H9 (cell line): ENCODE results near the gene PPT1. TPM values are rescaled to one million over a fixed set of nuclear protein-coding genes. Genes with fewer than 3 reads are reported as not detected.

ENCODE experiments used
- DNase-seq: peaks from one replicate; pipeline ENCODE4 v3.0.0-alpha.2; 2017
- H2AFZ ChIP-seq: one replicate; pipeline ENCODE4 v1.6.1; 2013; ENCODE audit warnings: mild to moderate bottlenecking, low read length, control low read depth, moderate library complexity
- H2AK5ac ChIP-seq: 2 replicates; pipeline ENCODE4 v1.6.1; 2013; ENCODE audit warnings: low read length, control low read depth, mixed read lengths; ENCODE audit not compliant: insufficient read length
- H2BK120ac ChIP-seq: one replicate; pipeline ENCODE4 v1.6.1; 2013; ENCODE audit warnings: low read depth, mild to moderate bottlenecking, low read length, control low read depth, inconsistent platforms; ENCODE audit not compliant: poor library complexity, severe bottlenecking
- H2BK12ac ChIP-seq: 2 replicates; pipeline ENCODE4 v1.6.1; 2013; ENCODE audit warnings: low read length, control low read depth, mixed read lengths, low read depth; ENCODE audit not compliant: insufficient read length
- H2BK15ac ChIP-seq: 2 replicates; pipeline ENCODE4 v1.6.1; 2013; ENCODE audit warnings: low read depth, low read length, control low read depth
- H2BK20ac ChIP-seq: one replicate; pipeline ENCODE4 v1.6.1; 2013; ENCODE audit warnings: low read depth, mild to moderate bottlenecking, low read length, control low read depth, inconsistent platforms; ENCODE audit not compliant: poor library complexity, severe bottlenecking
- H2BK5ac ChIP-seq: 2 replicates; pipeline ENCODE4 v1.6.1; 2013; ENCODE audit warnings: low read length, control low read depth, mixed read lengths; ENCODE audit not compliant: insufficient read length
- H3K14ac ChIP-seq: 2 replicates; pipeline ENCODE4 v1.6.1; 2013; ENCODE audit warnings: low read length, control low read depth; ENCODE audit not compliant: insufficient read depth
- H3K18ac ChIP-seq: 2 replicates; pipeline ENCODE4 v1.6.1; 2013; ENCODE audit warnings: low read depth, mild to moderate bottlenecking, mixed read lengths, low read length, control low read depth; ENCODE audit not compliant: insufficient read length
- H3K23ac ChIP-seq: 2 replicates; pipeline ENCODE4 v1.6.1; 2013; ENCODE audit warnings: low read length, control low read depth, mixed read lengths, low read depth; ENCODE audit not compliant: insufficient read length
- H3K23me2 ChIP-seq: 2 replicates; pipeline ENCODE4 v1.6.1; 2013; ENCODE audit warnings: low read depth, mild to moderate bottlenecking, mixed read lengths, low read length, control low read depth; ENCODE audit not compliant: insufficient read length, poor library complexity, severe bottlenecking
- H3K27ac ChIP-seq: 2 replicates; pipeline ENCODE4 v1.5.1; 2013; ENCODE audit warnings: low read length, control low read depth, mixed read lengths, low read depth; ENCODE audit not compliant: insufficient read length
- H3K27me3 ChIP-seq: 2 replicates; pipeline ENCODE4 v1.6.1; 2013; ENCODE audit warnings: low read length, control low read depth, inconsistent platforms; ENCODE audit not compliant: insufficient read depth
- H3K4ac ChIP-seq: 2 replicates; pipeline ENCODE4 v1.6.1; 2013; ENCODE audit warnings: low read depth, mild to moderate bottlenecking, control low read depth, inconsistent platforms, low read length, moderate library complexity
- H3K4me1 ChIP-seq: 2 replicates; pipeline ENCODE4 v1.6.1; 2013; ENCODE audit warnings: low read length, control low read depth, inconsistent platforms; ENCODE audit not compliant: insufficient read depth
- H3K4me2 ChIP-seq: 2 replicates; pipeline ENCODE4 v1.6.1; 2013; ENCODE audit warnings: low read length, control low read depth, mixed read lengths; ENCODE audit not compliant: insufficient read length, insufficient read depth
- H3K56ac ChIP-seq: 2 replicates; pipeline ENCODE4 v1.6.1; 2013; ENCODE audit warnings: low read depth, mild to moderate bottlenecking, mixed read lengths, low read length, control low read depth; ENCODE audit not compliant: insufficient read length
- H3K79me1 ChIP-seq: 2 replicates; pipeline ENCODE4 v1.6.1; 2013; ENCODE audit warnings: low read depth, mild to moderate bottlenecking, moderate library complexity, low read length, control low read depth, inconsistent platforms; ENCODE audit not compliant: insufficient read depth, poor library complexity, severe bottlenecking
- H3K79me2 ChIP-seq: 2 replicates; pipeline ENCODE4 v1.6.1; 2013; ENCODE audit warnings: low read length, control low read depth, inconsistent platforms; ENCODE audit not compliant: insufficient read depth
- H3K9ac ChIP-seq: 2 replicates; pipeline ENCODE4 v1.6.1; 2013; ENCODE audit warnings: low read length, control low read depth, mixed read lengths; ENCODE audit not compliant: insufficient read length; ENCODE audit errors: extremely low read depth
- H3K9me3 ChIP-seq: one replicate; pipeline ENCODE4 v1.6.1; 2013; ENCODE audit warnings: low read depth, low read length, inconsistent platforms; ENCODE audit not compliant: control insufficient read depth
- H3T11ph ChIP-seq: one replicate; pipeline ENCODE4 v1.6.1; 2013; ENCODE audit warnings: mild to moderate bottlenecking, low read length, control low read depth, inconsistent platforms
- H4K20me1 ChIP-seq: one replicate; pipeline ENCODE4 v1.6.1; 2013; ENCODE audit not compliant: control insufficient read depth, insufficient read length, insufficient read depth
- H4K5ac ChIP-seq: 2 replicates; pipeline ENCODE4 v1.6.1; 2013; ENCODE audit warnings: low read depth, mild to moderate bottlenecking, mixed read lengths, low read length, control low read depth; ENCODE audit not compliant: insufficient read length
- H4K8ac ChIP-seq: replicated peaks from 2 replicates; pipeline ENCODE4 v1.6.1; 2013; ENCODE audit warnings: low read length, control low read depth, mixed read lengths, low read depth; ENCODE audit not compliant: insufficient read length
- H4K91ac ChIP-seq: 2 replicates; pipeline ENCODE4 v1.6.1; 2013; ENCODE audit warnings: low read depth, mild to moderate bottlenecking, moderate library complexity, mixed read lengths, low read length, control low read depth; ENCODE audit not compliant: insufficient read length
- H3K27ac Mint-ChIP-seq, 3 experiments: 2 replicates in 2 of 3; 3 replicates in 1 of 3; pipeline ENCODE4 v1.8.0; 2020 to 2021; ENCODE audit warnings: mixed read lengths in 3 of 3, mild to moderate bottlenecking in 1 of 3, moderate library complexity in 1 of 3
- H3K27me3 Mint-ChIP-seq: 2 replicates; pipeline ENCODE4 v1.8.0; 2021; ENCODE audit warnings: low read depth, mild to moderate bottlenecking, moderate library complexity, mixed read lengths
- H3K36me3 Mint-ChIP-seq, 3 experiments: 2 replicates in 2 of 3; 3 replicates in 1 of 3; pipeline ENCODE4 v1.8.0; 2020 to 2021; ENCODE audit warnings: low read depth in 3 of 3, mixed read lengths in 3 of 3; ENCODE audit not compliant: insufficient read depth in 1 of 3
- H3K4me1 Mint-ChIP-seq, 2 experiments: 2 replicates each; pipeline ENCODE4 v1.8.0; 2020; ENCODE audit warnings: mixed read lengths in 2 of 2
- H3K4me3 Mint-ChIP-seq, 2 experiments: 2 replicates in 1 of 2; 3 replicates in 1 of 2; pipeline ENCODE4 v1.8.0; 2020 to 2021; ENCODE audit warnings: mild to moderate bottlenecking in 2 of 2, mixed read lengths in 2 of 2, moderate library complexity in 1 of 2
- H3K9me3 Mint-ChIP-seq, 2 experiments: 2 replicates in 1 of 2; 3 replicates in 1 of 2; pipeline ENCODE4 v1.8.0; 2020; ENCODE audit warnings: mild to moderate bottlenecking in 2 of 2, mixed read lengths in 2 of 2, moderate library complexity in 1 of 2
- CTCF ChIP-seq: fragments of 200-600 bp; sonication (generic); conservative IDR thresholded peaks from 3 replicates; pipeline ENCODE4 v1.8.0; 2021; ENCODE audit warnings: antibody characterized with exemption, mild to moderate bottlenecking
- WGBS: extraction: QIAGEN DNeasy Blood & Tissue Kit; methylation state at CpG from one replicate; pipeline ENCODE4 v1.1.7; 2013; ENCODE audit warnings: missing lambda C conversion rate, low lambda C conversion rate, mixed read lengths; ENCODE audit not compliant: insufficient read length; ENCODE audit errors: extremely low coverage; 5-methylcytosine and 5-hydroxymethylcytosine counted together
- total RNA-seq: library from RNA; stranded (reverse); gene quantifications from 2 replicates; pipeline ENCODE4 v1.2.1, GENCODE V29; 2021

The PPT1 gene
- total RNA-seq, 1 experiment from 2014 or later, result 109 TPM

DNA sequence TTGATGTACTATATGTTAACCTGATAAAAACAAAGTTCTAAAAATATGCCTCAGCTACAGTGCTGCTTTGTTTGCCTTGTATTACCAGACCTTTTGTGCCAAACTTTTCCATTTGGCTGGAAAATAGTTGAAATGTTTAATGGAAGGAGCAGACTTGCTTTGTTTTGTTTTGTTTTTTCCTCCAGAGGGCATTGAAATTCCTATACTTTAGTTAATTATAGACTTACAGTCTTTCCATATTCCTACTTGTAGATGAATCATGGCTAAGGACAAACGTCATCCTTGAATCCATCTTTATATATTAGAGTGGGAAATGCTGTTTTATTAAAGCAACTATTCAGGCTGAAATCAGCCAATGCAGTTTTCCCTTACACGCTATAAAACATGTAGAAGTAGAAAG, 49.8 kb downstream of the PPT1 start:
- Histone ChIP-seq H3K79me2 (peaks cover 30% of the 10 kb centered on the region), H3K14ac (no peak overlapping the region), H3K56ac (no peak overlapping the region), H3K27me3 (no peaks in the 10 kb centered on the region), H4K5ac (no peak overlapping the region), H3K4ac (no peak overlapping the region), H2BK15ac (no peak overlapping the region), H3T11ph (no peak overlapping the region), H3K9me3 (no peaks in the 10 kb centered on the region), H2BK5ac (no peak overlapping the region), H4K8ac (no peak overlapping the region), H2AFZ (no peak overlapping the region), H3K23ac (no peak overlapping the region), H3K23me2 (no peaks in the 10 kb centered on the region), H3K27ac (no peak overlapping the region), H2BK12ac (no peak overlapping the region), H3K79me1 (peaks cover 7% of the 10 kb centered on the region), H3K9ac (no peak overlapping the region), H4K91ac (no peak overlapping the region), H2AK5ac (no peak overlapping the region), H3K18ac (no peak overlapping the region), H3K4me1 (no peaks in the 10 kb centered on the region), H3K4me2 (no peak overlapping the region), H2BK120ac (no peak overlapping the region), H4K20me1 (no peaks in the 10 kb centered on the region), H2BK20ac (no peak overlapping the region)
- H3K27me3 Mint-ChIP-seq, result no peaks in the 10 kb centered on the region
- no peak for DNase-seq
- H3K27ac Mint-ChIP-seq, result no peak overlapping the region
- WGBS, result no CpG with 5 or more reads among the region's 2 CpGs
- TF ChIP-seq CTCF, result no peak
- H3K4me3 Mint-ChIP-seq, result no peak overlapping the region
- H3K9me3 Mint-ChIP-seq, result no peaks in the 10 kb centered on the region
- peaks cover 9 to 38% (median 14%) of the 10 kb centered on the region in 3 experiments; a peak in 6 of 7 replicates for H3K36me3 Mint-ChIP-seq
- peaks cover 1 to 6% of the 10 kb centered on the region in 2 experiments; a peak in 3 of 4 replicates for H3K4me1 Mint-ChIP-seq
